Mammary epithelial cell (primary cell): ENCODE measurements around the gene TMEM101.

ENCODE experiments used
- CTCF ChIP-seq, 2 donors: IDR thresholded peaks in 1 of 2; conservative IDR thresholded peaks in 1 of 2; 2 replicates each; pipeline ENCODE4 v1.5.1; 2011 to 2012; ENCODE audit warnings: inconsistent platforms in 2 of 2, low read length in 2 of 2, mild to moderate bottlenecking in 2 of 2, control low read depth in 1 of 2, low read depth in 1 of 2; ENCODE audit not compliant: insufficient read depth in 1 of 2; ENCODE audit errors: extremely low read depth in 1 of 2
- EZH2 ChIP-seq: IDR thresholded peaks from 2 replicates; pipeline ENCODE4 v1.6.1; 2012; ENCODE audit warnings: low read length, inconsistent platforms, borderline replicate concordance

GRCh38 chr17:44049294-44050060, 34.7 kb upstream of the TMEM101 start:
- TF ChIP-seq CTCF (conservative IDR thresholded peaks at IDR 0.05 in 1 of 2, IDR thresholded peaks at IDR 0.05 in 1 of 2; ENCODE audit: extremely low read depth in 1 of 2, insufficient read depth in 1 of 2, low read depth in 1 of 2, low read length in 2 of 2) (no peak), EZH2 (no peak)
